Left lobe of liver (tissue), 2 donors: ENCODE data around the gene SPATA25. TPM values are rescaled to one million over a fixed set of nuclear protein-coding genes. Genes with fewer than 3 reads are reported as not detected.
A peak's percentile ranks its signal among the peaks of the same experiment; 100 is the strongest.
"Not testable (repeated sequence)": the region's sequence is repeated elsewhere in the genome, so short reads cannot be mapped to it uniquely, and the experiment has no call there.

Experiments
- ATAC-seq: fragments of 200-7000 bp; cut with Tn5 transposase; one replicate; pipeline ENCODE4 v1.9.1; 2020; ENCODE audit warnings: mild to moderate bottlenecking, moderate library complexity
- DNase-seq: peaks from one replicate; pipeline ENCODE4 v3.0.0-alpha.2; 2020; ENCODE audit warnings: low spot score
- total RNA-seq: library from RNA; stranded (reverse); gene quantifications from one replicate; pipeline ENCODE4 v1.2.1, GENCODE V29; 2021
- donor health status: DM: no; HTN: no; CAD: no; lungs with moderate emphysema.
- donor health status: DM: no; HTN: yes; CAD: no.

The SPATA25 gene
- total RNA-seq, 1 donor from 2014 or later: 4.2 TPM

- ATAC-seq (peak; percentile 44), DNase-seq (no peak)
Measured at GRCh38 chr20:45918182-45918737, 30.8 kb upstream of the SPATA25 start.

- ATAC-seq: no peak
Measured at GRCh38 chr20:45917790-45918141, 30.3 kb upstream of the SPATA25 start.

GRCh38 chr20:45913116-45913515 is 25.7 kb upstream of the SPATA25 start:
- DNase-seq (no peak), ATAC-seq (no peak)

More at GRCh38 chr20:45917790-45918141, 30.3 kb upstream of the SPATA25 start:
- DNase-seq: no peak

- ATAC-seq: no peak
- no peak for DNase-seq
Measured at GRCh38 chr20:45912344-45912682, 24.9 kb upstream of the SPATA25 start.

- ATAC-seq (peak; percentile 47), DNase-seq (no peak)
Measured at GRCh38 chr20:45911486-45912343, 24.3 kb upstream of the SPATA25 start, which contains the start of gene PLTP. TSS of gene PLTP (minus strand) at chr20:45912155. CDS start at chr20:45911452, 703 bp downstream.

GRCh38 chr20:45910670-45911485 is 23.5 kb upstream of the SPATA25 start:
- ATAC-seq: peak; percentile 82
- DNase-seq: peak; percentile 85

GRCh38 chr20:45909817-45910669 is 22.6 kb upstream of the SPATA25 start:
- ATAC-seq: no peak

GRCh38 chr20:45909336-45909808 is 21.9 kb upstream of the SPATA25 start:
- no peak for DNase-seq
- peak; percentile 30 for ATAC-seq

More at GRCh38 chr20:45909817-45910669, 22.6 kb upstream of the SPATA25 start:
- no peak for DNase-seq

- ATAC-seq (no peak), DNase-seq (no peak)
Measured at GRCh38 chr20:45908084-45908483, 20.7 kb upstream of the SPATA25 start.

- DNase-seq (no peak), ATAC-seq (no peak)
Measured at GRCh38 chr20:45907219-45907948, 20.0 kb upstream of the SPATA25 start.

- ATAC-seq: no peak
- no peak for DNase-seq
Measured at GRCh38 chr20:45905505-45906079, 18.2 kb upstream of the SPATA25 start.

GRCh38 chr20:45904583-45905504 is 17.4 kb upstream of the SPATA25 start:
- ATAC-seq (no peak), DNase-seq (no peak)

GRCh38 chr20:45902199-45902701 is 14.8 kb upstream of the SPATA25 start:
- ATAC-seq (no peak), DNase-seq (no peak)

- DNase-seq: not testable (repeated sequence)
- ATAC-seq: peak; percentile 15
Measured at GRCh38 chr20:45901332-45901731, 13.9 kb upstream of the SPATA25 start.

- DNase-seq: no peak
- no peak for ATAC-seq
Measured at GRCh38 chr20:45899046-45899835, 11.8 kb upstream of the SPATA25 start.

- no peak for DNase-seq
Measured at GRCh38 chr20:45898285-45898684, 10.9 kb upstream of the SPATA25 start.

GRCh38 chr20:45897692-45898091 is 10.3 kb upstream of the SPATA25 start:
- no peak for DNase-seq
- no peak for ATAC-seq

More at GRCh38 chr20:45898285-45898684, 10.9 kb upstream of the SPATA25 start:
- no peak for ATAC-seq
